HuH-7 (cell line): Measurements from ENCODE around the gene NDUFC1.
"Not testable (repeated sequence)": the region's sequence is repeated elsewhere in the genome, so short reads cannot be mapped to it uniquely, and the experiment has no call there.

Source experiments
- DNase-seq: peaks from one replicate; pipeline ENCODE4 v3.0.0; 2011; ENCODE audit warnings: low spot score

The NDUFC1 gene

GRCh38 chr4:139301821-139302611 lies at the start of gene NDUFC1:
TSS of gene NDUFC1 (minus strand) at chr4:139302477. CDS start at chr4:139295798, 6,679 bp downstream.
- DNase-seq, result peak; percentile 69

GRCh38 chr4:139337612-139338011 lies 35.3 kb upstream of the NDUFC1 start:
- DNase-seq, result no peak

- no peak for DNase-seq
Measured at GRCh38 chr4:139333046-139333445, 30.8 kb upstream of the NDUFC1 start.

- DNase-seq, result no peak
Measured at GRCh38 chr4:139331185-139331584, 28.9 kb upstream of the NDUFC1 start.

GRCh38 chr4:139330283-139330682 lies 28.0 kb upstream of the NDUFC1 start:
- no peak for DNase-seq

GRCh38 chr4:139329665-139330200 lies 27.5 kb upstream of the NDUFC1 start:
- no peak for DNase-seq

GRCh38 chr4:139324620-139325019 lies 22.3 kb upstream of the NDUFC1 start:
- DNase-seq, result no peak

- not testable (repeated sequence) for DNase-seq
Measured at GRCh38 chr4:139322541-139322940, 20.3 kb upstream of the NDUFC1 start.

- not testable (repeated sequence) for DNase-seq
Measured at GRCh38 chr4:139322070-139322469, 19.8 kb upstream of the NDUFC1 start.

GRCh38 chr4:139319571-139319970 lies 17.3 kb upstream of the NDUFC1 start:
- DNase-seq, result no peak

GRCh38 chr4:139317635-139318034 lies 15.4 kb upstream of the NDUFC1 start:
- DNase-seq, result no peak

GRCh38 chr4:139316733-139317132 lies 14.5 kb upstream of the NDUFC1 start:
- no peak for DNase-seq

GRCh38 chr4:139315221-139315675 lies 13.0 kb upstream of the NDUFC1 start:
- no peak for DNase-seq

GRCh38 chr4:139314047-139314800 lies 11.9 kb upstream of the NDUFC1 start:
- DNase-seq, result no peak

GRCh38 chr4:139313414-139313813 lies 11.1 kb upstream of the NDUFC1 start:
- not testable (repeated sequence) for DNase-seq

- no peak for DNase-seq
Measured at GRCh38 chr4:139312552-139313332, 10.5 kb upstream of the NDUFC1 start.

- no peak for DNase-seq
Measured at GRCh38 chr4:139311909-139312308, 9.6 kb upstream of the NDUFC1 start.

- no peak for DNase-seq
Measured at GRCh38 chr4:139304920-139305319, 2.6 kb upstream of the NDUFC1 start.

- peak; percentile 90 for DNase-seq
Measured at GRCh38 chr4:139301113-139301820, 1.0 kb downstream of the NDUFC1 start, which contains the start of gene NAA15. TSS of gene NAA15 (plus strand) at chr4:139301505. CDS start at chr4:139301778, 273 bp downstream.

- no peak for DNase-seq
Measured at GRCh38 chr4:139300431-139301112, 1.7 kb downstream of the NDUFC1 start.

- no peak for DNase-seq
Measured at GRCh38 chr4:139299536-139299935, 2.7 kb downstream of the NDUFC1 start.
